GM12878 (cell line): ENCODE results near the gene ZNF213. TPM values are rescaled to one million over a fixed set of nuclear protein-coding genes. Genes with fewer than 3 reads are reported as not detected.

ENCODE experiments used
- EGR1 ChIP-seq, 2 experiments: IDR thresholded peaks; 1 replicate in 1 of 2; 2 replicates in 1 of 2; pipeline ENCODE4 v1.6.1; 2011 to 2012; ENCODE audit warnings: low read depth in 2 of 2, low read length in 2 of 2, borderline replicate concordance in 1 of 2, mild to moderate bottlenecking in 1 of 2, moderate library complexity in 1 of 2
- GABPA ChIP-seq: IDR thresholded peaks from 2 replicates; pipeline ENCODE4 v1.6.1; 2014; ENCODE audit warnings: antibody characterized with exemption, low read depth, mild to moderate bottlenecking, inconsistent platforms
- HCFC1 ChIP-seq: fragments of 150-350 bp; IDR thresholded peaks from 2 replicates; pipeline ENCODE4 v1.6.1; 2014; ENCODE audit warnings: low read length
- IKZF1 ChIP-seq: fragments of 450-650 bp; conservative IDR thresholded peaks from 2 replicates; pipeline ENCODE4 v1.6.1; 2017; ENCODE audit warnings: antibody characterized with exemption, mild to moderate bottlenecking
- MLLT1 ChIP-seq: fragments of 450-650 bp; IDR thresholded peaks from 2 replicates; pipeline ENCODE4 v1.6.1; 2016; ENCODE audit warnings: mild to moderate bottlenecking
- MYB ChIP-seq: fragments of 150-350 bp; IDR thresholded peaks from 2 replicates; pipeline ENCODE4 v1.6.1; 2014; ENCODE audit warnings: mild to moderate bottlenecking, low read depth, low read length, borderline replicate concordance
- MYC ChIP-seq: IDR thresholded peaks from 2 replicates; pipeline ENCODE4 v1.6.1; 2011; ENCODE audit warnings: mild to moderate bottlenecking, low read length, moderate library complexity, inconsistent platforms; ENCODE audit not compliant: insufficient read depth, insufficient replicate concordance, insufficient read length, severe bottlenecking
- NFIC ChIP-seq: IDR thresholded peaks from 2 replicates; pipeline ENCODE4 v1.6.1; 2012; ENCODE audit warnings: low read depth, mild to moderate bottlenecking, inconsistent platforms, low read length, moderate library complexity
- PRDM15 ChIP-seq: fragments of 450-650 bp; formaldehyde crosslinking; IDR thresholded peaks from 2 replicates; pipeline ENCODE4 v1.4.0; 2020; ENCODE audit warnings: mild to moderate bottlenecking, moderate library complexity
- RELA ChIP-seq: fragments of 450-650 bp; IDR thresholded peaks from 2 replicates; pipeline ENCODE4 v1.8.0; 2014; ENCODE audit warnings: borderline replicate concordance; ENCODE audit not compliant: partially characterized antibody
- SIX5 ChIP-seq: IDR thresholded peaks from 2 replicates; pipeline ENCODE4 v1.6.1; 2011; ENCODE audit warnings: mild to moderate bottlenecking, low read depth, low read length, moderate library complexity; ENCODE audit not compliant: severe bottlenecking
- SUPT20H ChIP-seq: IDR thresholded peaks from 2 replicates; pipeline ENCODE4 v1.6.1; 2011; ENCODE audit warnings: low read depth, mild to moderate bottlenecking, low read length, moderate library complexity, borderline replicate concordance; ENCODE audit not compliant: control insufficient read depth
- ZNF274 ChIP-seq: IDR thresholded peaks from one replicate; pipeline ENCODE4 v1.8.0; 2011; ENCODE audit not compliant: insufficient read length, insufficient read depth
- ZNF384 ChIP-seq: IDR thresholded peaks from 2 replicates; pipeline ENCODE4 v1.6.1; 2012; ENCODE audit warnings: low read depth, mild to moderate bottlenecking, low read length, improper control_type of control experiment, borderline replicate concordance
- polyA plus RNA-seq, 11 experiments: library from polyadenylated mRNA; depleted of rRNA in 4 of 11; unstranded in 6 of 11; stranded (reverse) in 5 of 11; fragments of >200 nt; fragmentation: Nextera tagmentation in 4 of 11; fragmentation: Illumina TruSeq in 1 of 11; extraction: Ambion mirVana in 4 of 11; extraction: Trizol in 1 of 11; gene quantifications; 1 replicate in 1 of 11; 2 replicates in 10 of 11; pipeline versions ENCODE4 v1.2.1 to v1.2.3, GENCODE V29; 2011 to 2016; ENCODE audit warnings: inconsistent platforms in 2 of 11, missing spikeins in 2 of 11, low read depth in 1 of 11
- total RNA-seq, 4 experiments: library from RNA; depleted of rRNA in 3 of 4; stranded (reverse); fragments of >200 nt in 3 of 4; fragmentation: Illumina TruSeq in 1 of 4; extraction: Trizol in 1 of 4; gene quantifications; 2 replicates each; pipeline versions ENCODE4 v1.2.1 to v1.2.3, GENCODE V29; 2013 to 2021
- TF ChIP-seq, protein P1 (sequence below): fragments of 450-650 bp; IDR thresholded peaks from 2 replicates; pipeline ENCODE4 v1.6.1; 2017; ENCODE audit warnings: low read depth, mild to moderate bottlenecking, moderate library complexity
- TF ChIP-seq, protein P2 (sequence below): IDR thresholded peaks from 2 replicates; pipeline ENCODE4 v1.6.1; 2012; ENCODE audit warnings: improper control_type of control experiment, low read depth, low read length; ENCODE audit not compliant: insufficient replicate concordance

Gene ZNF213
- total and polyA plus RNA-seq, 10 of the 15 experiments (the other 5 are each of a cell fraction or from before 2014, with no cell fraction given), result 0.53 to 9.4 (median 1.1) TPM

- TF ChIP-seq HCFC1, result peak; percentile 67
- 0 out of 2 replicates have a peak, but pooled peaks have one; percentile 28 for TF ChIP-seq IKZF1
- TF ChIP-seq, protein P1, sequence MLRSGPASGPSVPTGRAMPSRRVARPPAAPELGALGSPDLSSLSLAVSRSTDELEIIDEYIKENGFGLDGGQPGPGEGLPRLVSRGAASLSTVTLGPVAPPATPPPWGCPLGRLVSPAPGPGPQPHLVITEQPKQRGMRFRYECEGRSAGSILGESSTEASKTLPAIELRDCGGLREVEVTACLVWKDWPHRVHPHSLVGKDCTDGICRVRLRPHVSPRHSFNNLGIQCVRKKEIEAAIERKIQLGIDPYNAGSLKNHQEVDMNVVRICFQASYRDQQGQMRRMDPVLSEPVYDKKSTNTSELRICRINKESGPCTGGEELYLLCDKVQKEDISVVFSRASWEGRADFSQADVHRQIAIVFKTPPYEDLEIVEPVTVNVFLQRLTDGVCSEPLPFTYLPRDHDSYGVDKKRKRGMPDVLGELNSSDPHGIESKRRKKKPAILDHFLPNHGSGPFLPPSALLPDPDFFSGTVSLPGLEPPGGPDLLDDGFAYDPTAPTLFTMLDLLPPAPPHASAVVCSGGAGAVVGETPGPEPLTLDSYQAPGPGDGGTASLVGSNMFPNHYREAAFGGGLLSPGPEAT, result peak; percentile 82
- peak; percentile 50 for TF ChIP-seq SIX5
- peak; percentile 18 for TF ChIP-seq RELA
- no peak for TF ChIP-seq SUPT20H
- no peak for TF ChIP-seq MYB
- no peak for TF ChIP-seq NFIC
- TF ChIP-seq ZNF384, result no peak
- TF ChIP-seq MYC, result no peak
- TF ChIP-seq EGR1 (IDR thresholded peaks at IDR 0.05; ENCODE audit: borderline replicate concordance in 1 of 2, low read depth in 2 of 2, low read length in 2 of 2), result peak; percentile 30 to 90
- TF ChIP-seq GABPA, result peak; percentile 87
- TF ChIP-seq MLLT1, result 0 out of 2 replicates have a peak, but pooled peaks have one; percentile 35
- TF ChIP-seq ZNF274, result no peak
- no peak for TF ChIP-seq PRDM15 (CRISPR knock-in tag)
- TF ChIP-seq, protein P2, sequence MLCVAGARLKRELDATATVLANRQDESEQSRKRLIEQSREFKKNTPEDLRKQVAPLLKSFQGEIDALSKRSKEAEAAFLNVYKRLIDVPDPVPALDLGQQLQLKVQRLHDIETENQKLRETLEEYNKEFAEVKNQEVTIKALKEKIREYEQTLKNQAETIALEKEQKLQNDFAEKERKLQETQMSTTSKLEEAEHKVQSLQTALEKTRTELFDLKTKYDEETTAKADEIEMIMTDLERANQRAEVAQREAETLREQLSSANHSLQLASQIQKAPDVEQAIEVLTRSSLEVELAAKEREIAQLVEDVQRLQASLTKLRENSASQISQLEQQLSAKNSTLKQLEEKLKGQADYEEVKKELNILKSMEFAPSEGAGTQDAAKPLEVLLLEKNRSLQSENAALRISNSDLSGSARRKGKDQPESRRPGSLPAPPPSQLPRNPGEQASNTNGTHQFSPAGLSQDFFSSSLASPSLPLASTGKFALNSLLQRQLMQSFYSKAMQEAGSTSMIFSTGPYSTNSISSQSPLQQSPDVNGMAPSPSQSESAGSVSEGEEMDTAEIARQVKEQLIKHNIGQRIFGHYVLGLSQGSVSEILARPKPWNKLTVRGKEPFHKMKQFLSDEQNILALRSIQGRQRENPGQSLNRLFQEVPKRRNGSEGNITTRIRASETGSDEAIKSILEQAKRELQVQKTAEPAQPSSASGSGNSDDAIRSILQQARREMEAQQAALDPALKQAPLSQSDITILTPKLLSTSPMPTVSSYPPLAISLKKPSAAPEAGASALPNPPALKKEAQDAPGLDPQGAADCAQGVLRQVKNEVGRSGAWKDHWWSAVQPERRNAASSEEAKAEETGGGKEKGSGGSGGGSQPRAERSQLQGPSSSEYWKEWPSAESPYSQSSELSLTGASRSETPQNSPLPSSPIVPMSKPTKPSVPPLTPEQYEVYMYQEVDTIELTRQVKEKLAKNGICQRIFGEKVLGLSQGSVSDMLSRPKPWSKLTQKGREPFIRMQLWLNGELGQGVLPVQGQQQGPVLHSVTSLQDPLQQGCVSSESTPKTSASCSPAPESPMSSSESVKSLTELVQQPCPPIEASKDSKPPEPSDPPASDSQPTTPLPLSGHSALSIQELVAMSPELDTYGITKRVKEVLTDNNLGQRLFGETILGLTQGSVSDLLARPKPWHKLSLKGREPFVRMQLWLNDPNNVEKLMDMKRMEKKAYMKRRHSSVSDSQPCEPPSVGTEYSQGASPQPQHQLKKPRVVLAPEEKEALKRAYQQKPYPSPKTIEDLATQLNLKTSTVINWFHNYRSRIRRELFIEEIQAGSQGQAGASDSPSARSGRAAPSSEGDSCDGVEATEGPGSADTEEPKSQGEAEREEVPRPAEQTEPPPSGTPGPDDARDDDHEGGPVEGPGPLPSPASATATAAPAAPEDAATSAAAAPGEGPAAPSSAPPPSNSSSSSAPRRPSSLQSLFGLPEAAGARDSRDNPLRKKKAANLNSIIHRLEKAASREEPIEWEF, result no peak
Observed at GRCh38 chr16:3134338-3135125, at the start of gene ZNF213 (continued).
